IMR-90 (cell line): ENCODE results near the gene DSCAM. TPM values are rescaled to one million over a fixed set of nuclear protein-coding genes. Genes with fewer than 3 reads are reported as not detected.

Experiments used
- ATAC-seq: fragments of 200-7000 bp; cut with Tn5 transposase; 2 replicates; pipeline ENCODE4 v1.9.1; 2020; ENCODE audit warnings: low read depth, mild to moderate bottlenecking, moderate library complexity
- BruUV-seq: library from RNA; stranded (reverse); fragments of 400-500 nt; replicated peaks from 2 replicates; lab custom pipeline; 2021; lab: Mats Ljungman, UMichigan
- CTCF ChIA-PET: fragments of 300-600 bp; formaldehyde crosslinking; extraction: SDS; loops from one replicate; lab custom pipeline; 2021; ENCODE audit warnings: antibody characterized with exemption; lab: Yijun Ruan, JAX
- POLR2A ChIA-PET: fragments of 300-600 bp; sonication (Branson Sonifier 250); formaldehyde crosslinking; loops from one replicate; lab custom pipeline; 2022; ENCODE audit warnings: antibody characterized with exemption; ENCODE audit not compliant: unreplicated experiment; lab: Charles Lee
- DNase-seq: peaks from one replicate; pipeline ENCODE4 v3.0.0; 2013
- H2AFZ ChIP-seq: replicated peaks from 2 replicates; pipeline ENCODE3; 2013; ENCODE audit warnings: low read length, mild to moderate bottlenecking; ENCODE audit not compliant: poor library complexity
- H2AK5ac ChIP-seq: 2 replicates; pipeline ENCODE4 v1.6.1; 2013; ENCODE audit warnings: low read depth, low read length, inconsistent platforms
- H2AK9ac ChIP-seq: replicated peaks from 2 replicates; pipeline ENCODE3; 2013; ENCODE audit warnings: mild to moderate bottlenecking, low read depth, low read length, moderate library complexity; ENCODE audit not compliant: poor library complexity
- H2BK120ac ChIP-seq: 2 replicates; pipeline ENCODE4 v1.6.1; 2013; ENCODE audit warnings: low read depth, low read length, inconsistent platforms
- H2BK15ac ChIP-seq: 3 replicates; pipeline ENCODE4 v1.6.1; 2013; ENCODE audit warnings: low read depth, low read length, inconsistent platforms
- H2BK20ac ChIP-seq: 2 replicates; pipeline ENCODE4 v1.6.1; 2013; ENCODE audit warnings: low read depth, mild to moderate bottlenecking, inconsistent platforms, low read length, moderate library complexity
- H2BK5ac ChIP-seq: 2 replicates; pipeline ENCODE4 v1.6.1; 2013; ENCODE audit warnings: mild to moderate bottlenecking, low read depth, low read length, inconsistent platforms; ENCODE audit not compliant: poor library complexity, severe bottlenecking
- H3K14ac ChIP-seq: replicated peaks from 2 replicates; pipeline ENCODE4 v1.6.1; 2013; ENCODE audit warnings: low read depth, low read length, inconsistent platforms
- H3K18ac ChIP-seq: 2 replicates; pipeline ENCODE4 v1.6.1; 2013; ENCODE audit warnings: low read depth, low read length, control low read depth
- H3K23ac ChIP-seq: 2 replicates; pipeline ENCODE4 v1.6.1; 2013; ENCODE audit warnings: low read depth, low read length, inconsistent platforms
- H3K27ac ChIP-seq: 2 replicates; pipeline ENCODE4 v1.5.1; 2013; ENCODE audit warnings: mild to moderate bottlenecking, control low read depth, low read length; ENCODE audit not compliant: insufficient read depth
- H3K27me3 ChIP-seq: 2 replicates; pipeline ENCODE4 v1.6.1; 2013; ENCODE audit warnings: low read length; ENCODE audit not compliant: control insufficient read depth, insufficient read depth
- H3K36me3 ChIP-seq: 2 replicates; pipeline ENCODE4 v1.6.1; 2013; ENCODE audit warnings: low read length, mixed read lengths; ENCODE audit not compliant: control insufficient read depth, insufficient read depth
- H3K4ac ChIP-seq: 2 replicates; pipeline ENCODE4 v1.6.1; 2013; ENCODE audit warnings: low read depth, low read length, inconsistent platforms
- H3K4me1 ChIP-seq: 2 replicates; pipeline ENCODE4 v1.6.1; 2013; ENCODE audit warnings: low read length, mixed read lengths; ENCODE audit not compliant: control insufficient read depth, insufficient read depth
- H3K4me2 ChIP-seq: 2 replicates; pipeline ENCODE4 v1.6.1; 2013; ENCODE audit warnings: low read depth, mild to moderate bottlenecking, control low read depth, low read length, moderate library complexity
- H3K4me3 ChIP-seq: 2 replicates; pipeline ENCODE4 v1.5.1; 2013; ENCODE audit warnings: low read depth, mild to moderate bottlenecking, control low read depth, low read length, moderate library complexity; ENCODE audit not compliant: insufficient read depth
- H3K56ac ChIP-seq: 2 replicates; pipeline ENCODE4 v1.6.1; 2013; ENCODE audit warnings: low read length, inconsistent platforms; ENCODE audit not compliant: insufficient read depth; ENCODE audit errors: extremely low read depth
- H3K79me1 ChIP-seq, 2 experiments: 2 replicates each; pipeline ENCODE4 v1.6.1; 2013; ENCODE audit warnings: low read length in 2 of 2, inconsistent platforms in 1 of 2, low read depth in 1 of 2
- H3K9ac ChIP-seq: 2 replicates; pipeline ENCODE4 v1.6.1; 2013; ENCODE audit warnings: low read depth, low read length, control low read depth
- H3K9me1 ChIP-seq: 2 replicates; pipeline ENCODE4 v1.6.1; 2013; ENCODE audit warnings: low read length, inconsistent platforms; ENCODE audit not compliant: insufficient read depth
- H3K9me3 ChIP-seq: 2 replicates; pipeline ENCODE4 v1.6.1; 2013; ENCODE audit warnings: low read length; ENCODE audit not compliant: control insufficient read depth, insufficient read depth
- H4K20me1 ChIP-seq: 2 replicates; pipeline ENCODE4 v1.6.1; 2013; ENCODE audit warnings: low read length, inconsistent platforms; ENCODE audit not compliant: insufficient read depth
- H4K5ac ChIP-seq: 2 replicates; pipeline ENCODE4 v1.6.1; 2013; ENCODE audit warnings: mild to moderate bottlenecking, low read depth, low read length, control low read depth
- H4K8ac ChIP-seq, 2 experiments: 2 replicates each; pipeline ENCODE4 v1.6.1; 2013; ENCODE audit warnings: low read depth in 2 of 2, low read length in 2 of 2, control low read depth in 1 of 2, inconsistent platforms in 1 of 2
- H4K91ac ChIP-seq: 2 replicates; pipeline ENCODE4 v1.6.1; 2013; ENCODE audit warnings: low read depth, low read length, inconsistent platforms; ENCODE audit not compliant: insufficient read depth
- BHLHE40 ChIP-seq: fragments of 150-350 bp; IDR thresholded peaks from 2 replicates; pipeline ENCODE4 v1.6.1; 2016; ENCODE audit warnings: mild to moderate bottlenecking, low read depth, low read length
- CEBPB ChIP-seq: IDR thresholded peaks from 2 replicates; pipeline ENCODE4 v1.6.1; 2012; ENCODE audit warnings: low read depth, low read length, improper control_type of control experiment
- FOS ChIP-seq: fragments of 150-350 bp; IDR thresholded peaks from 2 replicates; pipeline ENCODE4 v1.6.1; 2016; ENCODE audit warnings: low read depth, low read length
- MXI1 ChIP-seq: IDR thresholded peaks from 2 replicates; pipeline ENCODE4 v1.6.1; 2012; ENCODE audit warnings: low read depth, mild to moderate bottlenecking, low read length, moderate library complexity, borderline replicate concordance
- NFE2L2 ChIP-seq: fragments of 150-350 bp; IDR thresholded peaks from 2 replicates; pipeline ENCODE4 v1.6.1; 2016; ENCODE audit warnings: low read depth, mild to moderate bottlenecking, low read length
- RFX5 ChIP-seq: IDR thresholded peaks from 2 replicates; pipeline ENCODE4 v1.8.0; 2012; ENCODE audit warnings: low read depth, mild to moderate bottlenecking, low read length, moderate library complexity
- WGBS, 2 experiments: methylation state at CpG; one replicate each; pipeline versions ENCODE4 v1.1.5 to v1.1.7; 2013; ENCODE audit warnings: missing lambda C conversion rate in 2 of 2; ENCODE audit not compliant: insufficient read length in 1 of 2; ENCODE audit errors: extremely low coverage in 2 of 2; 5-methylcytosine and 5-hydroxymethylcytosine counted together
- dilution Hi-C: fragments of 300-500 bp; cut with HindIII; formaldehyde crosslinking; loops from one replicate; pipeline ENCODE4 v1.14.3; 2018; ENCODE audit warnings: low sequenced_read_pairs; ENCODE audit not compliant: unreplicated experiment
- in situ Hi-C: fragments of 300-500 bp; cut with MboI; formaldehyde crosslinking; loops from 3 replicates; pipeline ENCODE4 v1.14.3; 2019; ENCODE audit warnings: low sequenced_read_pairs, inconsistent platforms, mixed read lengths
- intact Hi-C: fragments of 100-400 bp; cut with micrococcal nuclease; formaldehyde crosslinking; loops from 2 replicates; pipeline ENCODE4 v1.10.0; 2022
- polyA plus RNA-seq, 3 experiments: library from polyadenylated mRNA; depleted of rRNA; stranded (reverse); fragments of >200 nt; gene quantifications; 2 replicates each; pipeline ENCODE4 v1.2.3, GENCODE V29; 2012; ENCODE audit warnings: low replicate concordance in 1 of 3
- total RNA-seq: library from RNA; depleted of rRNA; stranded (reverse); fragments of >200 nt; gene quantifications from 2 replicates; pipeline ENCODE4 v1.2.3, GENCODE V29; 2012
- TF ChIP-seq, protein P1 (sequence below): fragments of 150-350 bp; IDR thresholded peaks from 2 replicates; pipeline ENCODE4 v1.6.1; 2017; ENCODE audit warnings: mild to moderate bottlenecking, antibody characterized with exemption, low read length, low read depth

DSCAM gene
- total and polyA plus RNA-seq, 2 of the 4 experiments (the other 2 are of a cell fraction): under 0.01 to 0.02 TPM

DNA sequence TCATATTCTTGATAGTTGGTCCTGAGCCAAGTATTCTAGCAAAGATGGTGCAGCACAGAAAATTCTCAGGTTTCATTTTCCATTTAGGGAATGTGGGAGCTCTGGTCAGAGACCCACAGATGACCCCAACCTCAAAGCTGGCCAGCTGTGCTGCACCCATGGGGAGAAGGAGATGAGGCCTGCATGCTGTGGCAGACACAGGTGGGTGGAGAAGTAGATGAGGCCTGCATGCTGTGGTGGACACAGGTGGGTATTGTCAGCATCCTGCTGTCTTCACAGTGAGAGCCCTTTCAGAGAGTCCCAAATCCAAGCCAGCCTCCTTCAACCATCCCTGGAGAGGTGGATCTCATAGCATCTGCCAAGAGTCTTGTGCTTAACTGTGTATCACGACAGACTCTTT is 77.7 kb downstream of the DSCAM start:
- no peak overlapping the region for H2BK15ac ChIP-seq
- H3K23ac ChIP-seq: no peak overlapping the region
- peaks cover 26% of the 10 kb centered on the region for H3K9me3 ChIP-seq
- no peak overlapping the region for H2AK9ac ChIP-seq
- no peak overlapping the region for H3K4ac ChIP-seq
- H3K4me2 ChIP-seq: no peak overlapping the region
- ChIA-PET CTCF (no interaction called here), POLR2A (no interaction called here)
- no peak overlapping the region for H3K9ac ChIP-seq
- no peak overlapping the region for H2BK5ac ChIP-seq
- WGBS, 2 experiments: 63% methylated on average over 1 of the region's 1 CpG; no CpG with 5 or more reads in 1 of the 2 experiments
- BruUV-seq: no TSS peak
- no peak overlapping the region for H4K8ac ChIP-seq
- H3K14ac ChIP-seq: no peak overlapping the region
- no peaks in the 10 kb centered on the region for H3K9me1 ChIP-seq
- H3K27me3 ChIP-seq: no peaks in the 10 kb centered on the region
- no peak overlapping the region for H3K4me3 ChIP-seq
- no peak overlapping the region for H2AK5ac ChIP-seq
- H4K20me1 ChIP-seq: no peaks in the 10 kb centered on the region
- no peak for DNase-seq
- no peak overlapping the region for H4K91ac ChIP-seq
- H2BK120ac ChIP-seq: no peak overlapping the region
- no peak overlapping the region for H4K5ac ChIP-seq
- no peak overlapping the region for H3K18ac ChIP-seq
- no peaks in the 10 kb centered on the region for H3K4me1 ChIP-seq
- intact Hi-C loops: no loop called here
- no peak overlapping the region for H3K56ac ChIP-seq
- in situ Hi-C loops: loop anchor here (25.0 kb wide), 1 partner anchor 107 kb away; no protein-coding TSS in a partner anchor
- H3K27ac ChIP-seq: no peak overlapping the region
- dilution Hi-C loops: no loop called here
- H2AFZ ChIP-seq: no peak overlapping the region
- H3K79me1 ChIP-seq: no peaks in the 10 kb centered on the region
- ATAC-seq: no peak
- no peak overlapping the region for H2BK20ac ChIP-seq
- TF ChIP-seq FOS: no peak
- no peak for TF ChIP-seq BHLHE40
- TF ChIP-seq MXI1: no peak
- TF ChIP-seq RFX5: no peak
- no peak for TF ChIP-seq CEBPB
- TF ChIP-seq NFE2L2: no peak
- TF ChIP-seq, protein P1, sequence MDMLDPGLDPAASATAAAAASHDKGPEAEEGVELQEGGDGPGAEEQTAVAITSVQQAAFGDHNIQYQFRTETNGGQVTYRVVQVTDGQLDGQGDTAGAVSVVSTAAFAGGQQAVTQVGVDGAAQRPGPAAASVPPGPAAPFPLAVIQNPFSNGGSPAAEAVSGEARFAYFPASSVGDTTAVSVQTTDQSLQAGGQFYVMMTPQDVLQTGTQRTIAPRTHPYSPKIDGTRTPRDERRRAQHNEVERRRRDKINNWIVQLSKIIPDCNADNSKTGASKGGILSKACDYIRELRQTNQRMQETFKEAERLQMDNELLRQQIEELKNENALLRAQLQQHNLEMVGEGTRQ: no peak
- no peaks in the 10 kb centered on the region for H3K36me3 ChIP-seq
